HG02642 (cell line): Measurements from ENCODE around the gene CNTFR.

Experiments used
- ATAC-seq: cut with Tn5 transposase; IDR thresholded peaks from one replicate; pipeline ENCODE4 v1.9.1; 2021; ENCODE audit warnings: mild to moderate bottlenecking; ENCODE audit not compliant: unreplicated experiment, poor library complexity

Gene CNTFR

DNA sequence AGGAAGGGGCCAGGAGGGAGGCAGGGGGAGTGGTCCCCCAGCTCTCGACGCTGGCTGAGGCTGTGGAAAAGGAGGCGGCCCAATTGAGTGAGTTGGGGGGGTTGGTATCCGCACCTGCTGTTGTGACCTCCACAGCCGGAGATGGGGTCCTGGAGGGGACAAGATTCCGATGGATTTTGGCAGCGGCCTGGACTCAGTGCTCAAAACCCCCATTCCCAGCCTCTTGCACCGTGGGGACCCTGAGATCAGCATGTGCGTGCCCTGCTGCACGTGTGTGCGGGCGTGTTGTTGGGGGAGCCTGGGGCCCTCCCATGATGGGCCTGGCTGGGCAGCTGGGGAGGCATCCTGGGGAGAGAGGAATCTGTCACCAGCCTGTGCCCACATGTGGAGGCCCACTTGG, 15.0 kb downstream of the CNTFR start:
- no peak for ATAC-seq

- no peak for ATAC-seq
Observed at GRCh38 chr9:34573599-34574325, 15.8 kb downstream of the CNTFR start.

GRCh38 chr9:34572628-34573027, 16.9 kb downstream of the CNTFR start:
- no peak for ATAC-seq

GRCh38 chr9:34572092-34572491, 17.4 kb downstream of the CNTFR start:
- ATAC-seq, result no peak

DNA sequence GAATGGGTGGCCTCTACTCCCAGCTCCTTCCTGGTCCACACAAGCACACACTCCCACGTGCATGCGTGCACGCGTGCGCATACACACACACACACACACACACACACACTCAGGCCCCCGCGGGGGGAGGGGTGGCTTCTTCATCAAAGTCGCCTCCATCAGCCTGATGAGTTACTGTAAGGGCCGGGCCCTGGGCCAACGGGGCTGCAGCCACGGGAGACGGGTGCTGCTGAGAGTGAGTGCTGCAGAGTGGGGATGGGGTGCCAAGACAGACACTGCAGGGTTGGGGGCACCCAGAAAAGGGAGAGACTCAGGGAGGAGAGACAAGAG, 18.1 kb downstream of the CNTFR start:
- no peak for ATAC-seq

DNA sequence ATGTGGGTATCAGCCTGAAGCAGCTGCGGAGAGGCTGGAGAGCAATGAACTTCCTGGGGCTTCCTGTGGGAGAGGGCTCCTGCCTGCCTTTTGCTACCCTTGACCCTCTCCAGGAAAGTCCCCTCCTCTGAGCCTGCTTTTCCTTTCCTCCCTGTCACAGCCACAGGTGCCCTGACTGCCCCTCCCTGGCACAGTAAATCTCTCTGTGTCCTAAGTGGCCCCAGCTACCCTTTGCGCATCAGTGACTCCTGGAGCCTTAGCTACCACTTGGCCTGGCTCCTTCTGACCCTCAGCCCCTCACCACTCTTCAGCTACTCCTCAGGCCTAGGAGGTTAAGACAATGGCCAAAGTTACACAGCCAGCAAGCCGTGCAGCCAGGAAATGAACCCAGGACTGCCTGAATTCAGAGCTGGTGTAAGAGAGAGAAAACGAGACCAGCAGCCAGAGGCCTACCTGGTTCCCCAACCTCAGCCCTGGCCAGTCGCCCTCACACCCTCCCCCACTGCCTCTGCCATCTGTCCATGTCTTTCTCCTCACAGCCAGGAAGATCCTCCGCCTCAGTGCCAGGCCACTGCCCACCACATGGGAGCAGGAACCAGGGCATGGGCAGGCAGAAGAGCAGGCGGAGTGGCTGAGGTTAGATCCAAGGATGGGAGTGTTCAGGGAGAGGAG, 18.6 kb downstream of the CNTFR start:
- ATAC-seq, result no peak

DNA sequence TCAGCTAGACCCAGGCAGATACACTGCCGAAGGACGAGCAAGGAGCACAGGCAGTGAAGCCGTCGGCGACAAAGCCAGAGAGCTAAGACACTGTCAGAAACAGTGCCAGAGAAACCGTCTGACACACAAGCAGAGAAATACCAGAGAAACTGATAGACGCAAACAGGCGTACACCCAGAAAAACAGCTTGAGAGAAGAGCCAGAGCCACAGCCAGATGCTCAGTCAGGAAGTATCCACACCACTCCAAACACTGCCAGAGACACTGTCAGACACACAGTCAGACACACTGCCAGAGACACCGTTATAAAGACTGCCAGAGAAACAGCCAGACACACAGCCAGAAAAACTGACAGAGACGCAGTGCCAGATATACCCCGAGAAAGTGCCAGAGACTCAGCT, 19.1 kb downstream of the CNTFR start:
- ATAC-seq, result no peak

- no peak for ATAC-seq
Observed at GRCh38 chr9:34568774-34569173, 20.8 kb downstream of the CNTFR start.

- ATAC-seq, result no peak
Observed at GRCh38 chr9:34568133-34568532, 21.4 kb downstream of the CNTFR start.

GRCh38 chr9:34566972-34567371, 22.6 kb downstream of the CNTFR start:
- ATAC-seq, result no peak

GRCh38 chr9:34566322-34566721, 23.2 kb downstream of the CNTFR start:
- ATAC-seq, result no peak

DNA sequence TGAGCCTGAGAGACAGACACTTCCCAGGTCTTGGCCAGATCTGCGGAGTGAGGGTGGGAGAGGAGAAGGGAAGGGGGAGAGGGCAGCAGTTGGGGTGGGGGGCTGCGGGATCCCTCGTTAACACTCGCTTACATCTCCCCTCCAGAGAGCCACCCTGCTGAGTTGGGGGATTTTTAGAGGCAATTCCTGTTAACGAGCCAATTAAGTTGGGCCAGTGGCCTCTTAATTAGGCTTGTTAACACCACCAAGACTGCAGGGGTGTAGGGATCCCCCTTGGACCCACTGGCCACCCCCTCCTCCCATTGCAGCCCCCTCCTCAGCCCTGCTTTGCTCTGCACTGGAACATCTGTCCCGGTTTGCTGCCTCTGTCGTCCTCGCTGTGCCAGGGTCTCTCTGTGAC, 23.7 kb downstream of the CNTFR start:
- no peak for ATAC-seq

DNA sequence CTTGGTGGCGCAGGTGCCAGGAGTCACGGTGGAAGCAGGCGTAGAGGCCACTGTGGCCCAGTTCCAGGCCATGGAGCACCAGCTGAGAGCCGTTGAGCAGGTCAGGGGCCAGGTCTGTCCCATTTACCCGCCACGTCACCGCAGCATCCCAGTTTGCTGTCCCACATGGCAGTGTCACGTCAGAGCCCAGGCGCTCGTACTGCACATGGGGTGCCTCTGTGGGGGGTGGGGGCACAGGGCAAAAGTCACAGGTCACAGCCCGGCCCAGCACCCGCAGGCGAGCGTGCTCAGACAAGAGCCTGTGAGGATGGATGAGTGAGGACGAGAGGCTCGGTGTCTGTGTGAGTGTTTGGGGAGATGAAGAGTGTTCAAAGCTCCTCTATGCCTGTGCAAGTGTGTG, 24.9 kb downstream of the CNTFR start:
- no peak for ATAC-seq

GRCh38 chr9:34563262-34563661, 26.3 kb downstream of the CNTFR start:
- ATAC-seq, result no peak

- no peak for ATAC-seq
Observed at GRCh38 chr9:34562135-34562745, 27.3 kb downstream of the CNTFR start.

GRCh38 chr9:34560599-34561214, 28.8 kb downstream of the CNTFR start:
- no peak for ATAC-seq

DNA sequence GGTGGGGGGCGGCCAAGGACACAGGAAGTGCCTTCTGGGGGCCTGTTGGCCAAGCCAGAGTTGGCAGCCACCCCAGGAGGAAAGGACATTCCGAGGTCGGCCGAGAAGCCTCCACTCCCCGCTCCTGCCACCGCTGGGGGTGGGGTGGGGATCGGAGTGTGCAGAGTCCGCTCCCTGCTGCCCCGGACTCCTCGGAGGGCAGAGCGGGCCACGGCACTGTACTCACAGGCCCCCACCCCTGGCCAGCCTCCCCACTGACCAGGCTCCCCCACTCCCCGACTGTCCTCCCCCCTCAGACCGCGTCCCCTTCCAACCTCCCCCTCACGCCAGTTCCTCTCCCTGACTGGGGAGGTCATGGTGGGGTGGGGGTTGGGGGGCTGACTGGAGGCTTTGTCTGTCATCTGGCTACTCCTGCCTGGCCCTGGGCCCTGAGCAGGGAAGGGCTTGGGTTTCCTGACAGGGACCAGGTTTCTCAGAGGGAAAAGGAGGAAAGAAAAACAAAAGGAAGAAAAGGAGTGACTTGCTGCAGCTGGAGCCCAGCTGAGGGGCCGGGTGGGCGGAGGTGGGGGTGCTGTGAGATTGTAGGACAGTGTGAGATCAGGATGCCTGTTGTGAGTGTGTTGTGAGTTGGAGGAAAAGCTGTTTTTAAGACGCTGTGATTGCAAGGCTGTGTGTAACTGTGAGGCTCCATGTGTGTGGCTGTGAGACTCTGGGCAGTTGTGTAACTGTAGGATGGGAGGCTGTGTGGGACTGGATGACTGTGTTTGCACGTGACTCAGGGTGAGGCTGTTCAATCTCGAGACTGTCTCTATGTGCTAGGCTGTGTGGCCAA, 29.7 kb downstream of the CNTFR start:
- ATAC-seq, result no peak

GRCh38 chr9:34558919-34559623, 30.5 kb downstream of the CNTFR start:
- ATAC-seq, result no peak

- ATAC-seq, result no peak
Observed at GRCh38 chr9:34558364-34558763, 31.2 kb downstream of the CNTFR start.
